CD4-positive, alpha-beta T cell treated with Interleukin-12 subunit alpha and Interleukin-12 subunit beta, for 1 hour (primary cell): ENCODE results near the gene TRIM13.
"Not testable (repeated sequence)": the region's sequence is repeated elsewhere in the genome, so short reads cannot be mapped to it uniquely, and the experiment has no call there.

ENCODE experiments used
- DNase-seq: peaks from one replicate; pipeline ENCODE4 v3.0.0-alpha.2; 2020

The TRIM13 gene

GRCh38 chr13:49996951-49997895 lies at the start of gene TRIM13:
Gene TRIM13 (plus strand): TSS chr13:49997042. CDS start chr13:50011941, 14,899 bp downstream.
- DNase-seq, result peak; percentile 84

- not testable (repeated sequence) for DNase-seq
Measured at GRCh38 chr13:49948777-49949270, 48.0 kb upstream of the TRIM13 start.

- no peak for DNase-seq
Measured at GRCh38 chr13:49951754-49952535, 44.9 kb upstream of the TRIM13 start.

- DNase-seq, result no peak
Measured at GRCh38 chr13:49953560-49953959, 43.3 kb upstream of the TRIM13 start.

- no peak for DNase-seq
Measured at GRCh38 chr13:49954674-49955455, 42.0 kb upstream of the TRIM13 start.

- DNase-seq, result no peak
Measured at GRCh38 chr13:49956131-49956530, 40.7 kb upstream of the TRIM13 start.

- DNase-seq, result no peak
Measured at GRCh38 chr13:49958321-49958720, 38.5 kb upstream of the TRIM13 start.

- no peak for DNase-seq
Measured at GRCh38 chr13:49967456-49967855, 29.4 kb upstream of the TRIM13 start.

GRCh38 chr13:49972709-49973108 lies 24.1 kb upstream of the TRIM13 start:
- no peak for DNase-seq

GRCh38 chr13:49975826-49976225 lies 21.0 kb upstream of the TRIM13 start:
- DNase-seq, result no peak

GRCh38 chr13:49976314-49977258 lies 20.3 kb upstream of the TRIM13 start:
- DNase-seq, result peak; percentile 80

GRCh38 chr13:49977992-49978391 lies 18.9 kb upstream of the TRIM13 start:
- no peak for DNase-seq

GRCh38 chr13:49980266-49980665 lies 16.6 kb upstream of the TRIM13 start:
- DNase-seq, result no peak

GRCh38 chr13:49985129-49985528 lies 11.7 kb upstream of the TRIM13 start:
- no peak for DNase-seq

- no peak for DNase-seq
Measured at GRCh38 chr13:49986471-49986870, 10.4 kb upstream of the TRIM13 start.

- DNase-seq, result not testable (repeated sequence)
Measured at GRCh38 chr13:49990612-49991011, 6.2 kb upstream of the TRIM13 start.

- DNase-seq, result no peak
Measured at GRCh38 chr13:49993111-49993510, 3.7 kb upstream of the TRIM13 start.

- no peak for DNase-seq
Measured at GRCh38 chr13:49993666-49994065, 3.2 kb upstream of the TRIM13 start.

GRCh38 chr13:49995625-49996101 lies 1.2 kb upstream of the TRIM13 start:
- DNase-seq, result peak; percentile 26

GRCh38 chr13:49996161-49996915 lies 504 bp upstream of the TRIM13 start:
- DNase-seq, result peak; percentile 89

GRCh38 chr13:49997955-49998354 lies 1.1 kb downstream of the TRIM13 start:
- no peak for DNase-seq
